OCI-LY1 (cell line): Measurements from ENCODE around the gene ANO4.

Experiments used
- H2AFZ ChIP-seq: fragments of 200-600 bp; sonication (generic), shearing (Covaris generic); 2 replicates; pipeline ENCODE4 v1.6.0; 2014; ENCODE audit warnings: antibody characterized with exemption, mild to moderate bottlenecking, low read length
- H3F3A ChIP-seq: fragments of 200-600 bp; sonication (generic), shearing (Covaris generic); 2 replicates; pipeline ENCODE4 v1.6.0; 2014; ENCODE audit warnings: mild to moderate bottlenecking, antibody characterized with exemption, low read length, moderate library complexity; ENCODE audit not compliant: insufficient read depth
- H3K27ac ChIP-seq: fragments of 200-600 bp; sonication (generic); 2 replicates; pipeline ENCODE4 v1.5.1; 2014; ENCODE audit warnings: low read length, mixed run types, mild to moderate bottlenecking, low read depth; ENCODE audit not compliant: poor library complexity, severe bottlenecking
- H3K27me3 ChIP-seq: fragments of 200-600 bp; sonication (generic); 2 replicates; pipeline ENCODE4 v1.6.0; 2014; ENCODE audit warnings: antibody characterized with exemption, mild to moderate bottlenecking, low read length, moderate library complexity; ENCODE audit not compliant: insufficient read depth
- H3K36me3 ChIP-seq: fragments of 200-600 bp; sonication (generic); 2 replicates; pipeline ENCODE4 v1.6.1; 2014; ENCODE audit warnings: mild to moderate bottlenecking, antibody characterized with exemption, low read length, moderate library complexity, mixed read lengths; ENCODE audit not compliant: insufficient read depth
- H3K4me1 ChIP-seq: fragments of 200-600 bp; sonication (generic); 2 replicates; pipeline ENCODE4 v1.5.1; 2014; ENCODE audit warnings: mild to moderate bottlenecking, low read length, moderate library complexity; ENCODE audit not compliant: insufficient read depth, severe bottlenecking
- H3K4me2 ChIP-seq: fragments of 200-600 bp; sonication (generic), shearing (Covaris generic); 2 replicates; pipeline ENCODE4 v1.6.1; 2014; ENCODE audit warnings: low read length
- H3K4me3 ChIP-seq: fragments of 200-600 bp; sonication (generic); 2 replicates; pipeline ENCODE4 v1.5.1; 2014; ENCODE audit warnings: low read length, low read depth, mild to moderate bottlenecking, mixed read lengths; ENCODE audit not compliant: poor library complexity, severe bottlenecking
- H3K79me2 ChIP-seq: fragments of 200-600 bp; shearing (Covaris generic); 2 replicates; pipeline ENCODE4 v1.6.1; 2016; ENCODE audit warnings: mixed run types, low read length, mixed read lengths; ENCODE audit not compliant: insufficient read depth
- H3K9ac ChIP-seq: fragments of 200-600 bp; sonication (generic), shearing (Covaris generic); 2 replicates; pipeline ENCODE4 v1.6.1; 2014; ENCODE audit warnings: mild to moderate bottlenecking, low read length, mixed read lengths
- H3K9me2 ChIP-seq: fragments of 200-600 bp; sonication (generic), shearing (Covaris generic); 2 replicates; pipeline ENCODE4 v1.6.1; 2014; ENCODE audit warnings: low read depth, mild to moderate bottlenecking, low read length, mixed read lengths
- H3K9me3 ChIP-seq: fragments of 200-600 bp; shearing (Covaris generic); 2 replicates; pipeline ENCODE4 v1.6.1; 2014; ENCODE audit warnings: low read length, mixed read lengths
- H4K20me1 ChIP-seq: fragments of 200-600 bp; sonication (generic), shearing (Covaris generic); 2 replicates; pipeline ENCODE4 v1.6.0; 2016; ENCODE audit warnings: mild to moderate bottlenecking, low read length; ENCODE audit not compliant: insufficient read depth
- CTCF ChIP-seq: fragments of 200-600 bp; sonication (generic), shearing (Covaris generic); IDR thresholded peaks from 2 replicates; pipeline ENCODE4 v1.5.1; 2017; ENCODE audit warnings: mild to moderate bottlenecking, antibody characterized with exemption, low read length, moderate library complexity, mixed read lengths
- EZH2 ChIP-seq: fragments of 200-600 bp; sonication (generic), shearing (Covaris generic); IDR thresholded peaks from 2 replicates; pipeline ENCODE4 v1.8.0; 2017; ENCODE audit warnings: borderline replicate concordance, mixed run types, mild to moderate bottlenecking, antibody characterized with exemption, low read length, moderate library complexity, mixed read lengths

The ANO4 gene

GRCh38 chr12:101013993-101014392 lies 219.4 kb downstream of the ANO4 start:
- Histone ChIP-seq H3K79me2 (no peaks in the 10 kb centered on the region), H3K36me3 (no peaks in the 10 kb centered on the region), H3K9ac (no peak overlapping the region), H3K9me2 (no peaks in the 10 kb centered on the region), H2AFZ (no peak overlapping the region), H3K4me2 (no peak overlapping the region), H3K27ac (no peak overlapping the region), H3K4me3 (no peak overlapping the region), H3K4me1 (no peaks in the 10 kb centered on the region), H4K20me1 (no peaks in the 10 kb centered on the region), H3K9me3 (peaks cover 13% of the 10 kb centered on the region), H3K27me3 (no peaks in the 10 kb centered on the region), H3F3A (no peaks in the 10 kb centered on the region)
- TF ChIP-seq EZH2 (no peak), CTCF (no peak)

- no peak overlapping the region for H3K4me2 ChIP-seq
- H3K9me2 ChIP-seq = no peaks in the 10 kb centered on the region
- H3K79me2 ChIP-seq = no peaks in the 10 kb centered on the region
- H3K27me3 ChIP-seq = no peaks in the 10 kb centered on the region
- no peak overlapping the region for H3K9ac ChIP-seq
- no peak overlapping the region for H3K4me3 ChIP-seq
- no peak for TF ChIP-seq EZH2
- TF ChIP-seq CTCF = no peak
- no peak overlapping the region for H2AFZ ChIP-seq
- peaks cover 4% of the 10 kb centered on the region for H3K9me3 ChIP-seq
- H3F3A ChIP-seq = no peaks in the 10 kb centered on the region
- H3K36me3 ChIP-seq = no peaks in the 10 kb centered on the region
- H4K20me1 ChIP-seq = no peaks in the 10 kb centered on the region
- no peak overlapping the region for H3K27ac ChIP-seq
- H3K4me1 ChIP-seq = no peaks in the 10 kb centered on the region
Observed at GRCh38 chr12:101015044-101015443, 220.5 kb downstream of the ANO4 start.

GRCh38 chr12:101018540-101018939 lies 224.0 kb downstream of the ANO4 start:
- no peak overlapping the region for H3K9ac ChIP-seq
- no peak overlapping the region for H3K4me3 ChIP-seq
- no peaks in the 10 kb centered on the region for H3K79me2 ChIP-seq
- H3K36me3 ChIP-seq = no peaks in the 10 kb centered on the region
- TF ChIP-seq EZH2 = no peak
- TF ChIP-seq CTCF = no peak
- no peaks in the 10 kb centered on the region for H3K4me1 ChIP-seq
- H2AFZ ChIP-seq = no peak overlapping the region
- no peaks in the 10 kb centered on the region for H3F3A ChIP-seq
- H4K20me1 ChIP-seq = no peaks in the 10 kb centered on the region
- H3K27me3 ChIP-seq = no peaks in the 10 kb centered on the region
- no peak overlapping the region for H3K4me2 ChIP-seq
- no peaks in the 10 kb centered on the region for H3K9me2 ChIP-seq
- no peaks in the 10 kb centered on the region for H3K9me3 ChIP-seq
- no peak overlapping the region for H3K27ac ChIP-seq
